ENCODE data around the gene FBXL17. TPM values are rescaled to one million over a fixed set of nuclear protein-coding genes. Genes with fewer than 3 reads are reported as not detected.

Gene FBXL17
- total and polyA plus RNA-seq, 12 donors = 5.9 to 47.4 (median 41.1) TPM

- H3K4me3 ChIP-seq = no peak overlapping the region
- H3K9me3 ChIP-seq = no peaks in the 10 kb centered on the region
- TF ChIP-seq, protein P1, sequence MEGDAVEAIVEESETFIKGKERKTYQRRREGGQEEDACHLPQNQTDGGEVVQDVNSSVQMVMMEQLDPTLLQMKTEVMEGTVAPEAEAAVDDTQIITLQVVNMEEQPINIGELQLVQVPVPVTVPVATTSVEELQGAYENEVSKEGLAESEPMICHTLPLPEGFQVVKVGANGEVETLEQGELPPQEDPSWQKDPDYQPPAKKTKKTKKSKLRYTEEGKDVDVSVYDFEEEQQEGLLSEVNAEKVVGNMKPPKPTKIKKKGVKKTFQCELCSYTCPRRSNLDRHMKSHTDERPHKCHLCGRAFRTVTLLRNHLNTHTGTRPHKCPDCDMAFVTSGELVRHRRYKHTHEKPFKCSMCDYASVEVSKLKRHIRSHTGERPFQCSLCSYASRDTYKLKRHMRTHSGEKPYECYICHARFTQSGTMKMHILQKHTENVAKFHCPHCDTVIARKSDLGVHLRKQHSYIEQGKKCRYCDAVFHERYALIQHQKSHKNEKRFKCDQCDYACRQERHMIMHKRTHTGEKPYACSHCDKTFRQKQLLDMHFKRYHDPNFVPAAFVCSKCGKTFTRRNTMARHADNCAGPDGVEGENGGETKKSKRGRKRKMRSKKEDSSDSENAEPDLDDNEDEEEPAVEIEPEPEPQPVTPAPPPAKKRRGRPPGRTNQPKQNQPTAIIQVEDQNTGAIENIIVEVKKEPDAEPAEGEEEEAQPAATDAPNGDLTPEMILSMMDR (IDR thresholded peaks at IDR 0.05) = no peak
- intact Hi-C loops (cut with DNase I) = no loop called here
- ATAC-seq (no peak), DNase-seq (no peak)
- no peak overlapping the region for H3K27ac ChIP-seq
- peaks cover 0 to 18% (median 0%) of the 10 kb centered on the region in 9 donors for H3K36me3 ChIP-seq
- no peaks in the 10 kb centered on the region for H3K27me3 ChIP-seq
- WGBS, 2 donors = 90% methylated on average over 7 of the region's 7 CpGs
- no peaks in the 10 kb centered on the region for H3K4me1 ChIP-seq
Measured at GRCh38 chr5:107876261-107876660, 505.6 kb downstream of the FBXL17 start.

DNA sequence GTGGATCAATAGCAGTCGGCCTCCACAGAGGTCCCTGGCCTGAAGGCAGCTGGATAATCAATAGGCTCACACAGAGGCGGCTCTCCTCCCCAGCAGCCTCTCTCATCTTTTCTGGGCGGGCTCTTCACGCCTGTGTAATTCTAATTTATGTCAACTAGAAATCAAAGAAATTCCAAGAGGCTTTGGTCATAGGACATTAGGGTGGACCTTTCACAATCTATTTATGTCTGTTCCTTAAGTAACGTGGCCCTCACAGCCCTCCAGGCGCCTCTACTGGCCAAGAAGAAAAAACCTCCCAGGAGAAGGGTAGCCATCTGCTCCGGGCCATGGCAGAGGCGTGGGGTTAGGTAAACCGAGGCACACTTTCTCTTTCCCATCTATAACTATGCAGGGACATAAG, 506.1 kb downstream of the FBXL17 start:
- no peak for DNase-seq
- Histone ChIP-seq H3K36me3 (peaks cover 0 to 13% (median 0%) of the 10 kb centered on the region in 9 donors), H3K27me3 (no peaks in the 10 kb centered on the region), H3K4me1 (no peaks in the 10 kb centered on the region), H3K27ac (no peak overlapping the region), H3K4me3 (no peak overlapping the region), H3K9me3 (no peaks in the 10 kb centered on the region)
- intact Hi-C loops (cut with DNase I) = no loop called here
- ATAC-seq = no peak
- TF ChIP-seq, protein P1 (IDR thresholded peaks at IDR 0.05) = no peak
- WGBS, 2 donors = 94% methylated on average over 9 of the region's 9 CpGs

DNA sequence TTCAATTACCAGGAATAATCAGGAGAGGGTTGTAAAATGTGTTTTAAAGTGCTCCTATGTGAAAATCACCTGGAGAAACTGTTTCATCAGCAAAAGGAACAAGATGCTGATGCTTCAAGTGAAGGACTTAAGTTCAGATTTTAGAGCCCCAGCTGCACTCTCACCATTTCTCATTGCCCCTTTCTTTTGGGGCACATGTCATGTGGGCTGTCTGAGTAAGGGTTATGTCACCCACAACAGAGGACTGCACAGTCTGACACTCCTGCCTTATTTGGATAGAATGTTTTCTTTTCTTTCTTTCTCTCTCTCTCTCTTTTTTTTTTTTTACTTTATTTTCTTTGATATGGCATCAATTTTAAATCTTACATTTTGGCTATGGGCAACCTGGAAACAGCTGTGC, 507.1 kb downstream of the FBXL17 start:
- no peaks in the 10 kb centered on the region for H3K27me3 ChIP-seq
- H3K4me1 ChIP-seq = no peaks in the 10 kb centered on the region
- no peak for DNase-seq
- no peak overlapping the region for H3K4me3 ChIP-seq
- no peaks in the 10 kb centered on the region for H3K9me3 ChIP-seq
- ATAC-seq = no peak
- intact Hi-C loops (cut with DNase I) = no loop called here
- no peak overlapping the region for H3K27ac ChIP-seq
- peaks cover 0 to 3% (median 0%) of the 10 kb centered on the region in 9 donors for H3K36me3 ChIP-seq
- TF ChIP-seq, protein P1 (IDR thresholded peaks at IDR 0.05) = no peak

DNA sequence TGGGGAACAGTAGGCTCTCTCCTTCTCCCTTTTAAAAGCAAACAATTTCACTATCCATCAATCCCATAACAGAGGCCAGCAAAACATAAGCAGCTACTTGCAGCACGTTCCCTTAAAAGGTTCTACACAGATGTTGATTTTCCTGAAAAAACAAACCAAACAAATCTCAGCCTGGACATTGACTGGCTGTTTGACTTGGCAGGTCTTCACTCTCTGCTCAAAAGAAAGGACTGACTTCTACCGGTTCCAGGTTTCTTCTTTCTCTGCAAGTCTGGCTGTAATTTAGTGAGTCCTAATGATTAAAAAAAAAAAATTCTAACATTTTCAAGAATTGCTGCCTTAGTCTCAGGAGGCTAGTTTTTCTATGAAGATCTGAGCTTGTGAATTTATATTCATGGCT, 508.0 kb downstream of the FBXL17 start:
- no peak overlapping the region for H3K4me3 ChIP-seq
- intact Hi-C loops (cut with DNase I) = no loop called here
- no peaks in the 10 kb centered on the region for H3K27me3 ChIP-seq
- ATAC-seq (no peak), DNase-seq (no peak)
- TF ChIP-seq, protein P1 (IDR thresholded peaks at IDR 0.05) = no peak
- no peaks in the 10 kb centered on the region for H3K4me1 ChIP-seq
- no peaks in the 10 kb centered on the region for H3K36me3 ChIP-seq
- 62 to 75% methylated on average over 2 of the region's 2 CpGs for WGBS, 2 donors
- H3K27ac ChIP-seq = no peak overlapping the region
- no peaks in the 10 kb centered on the region for H3K9me3 ChIP-seq

DNA sequence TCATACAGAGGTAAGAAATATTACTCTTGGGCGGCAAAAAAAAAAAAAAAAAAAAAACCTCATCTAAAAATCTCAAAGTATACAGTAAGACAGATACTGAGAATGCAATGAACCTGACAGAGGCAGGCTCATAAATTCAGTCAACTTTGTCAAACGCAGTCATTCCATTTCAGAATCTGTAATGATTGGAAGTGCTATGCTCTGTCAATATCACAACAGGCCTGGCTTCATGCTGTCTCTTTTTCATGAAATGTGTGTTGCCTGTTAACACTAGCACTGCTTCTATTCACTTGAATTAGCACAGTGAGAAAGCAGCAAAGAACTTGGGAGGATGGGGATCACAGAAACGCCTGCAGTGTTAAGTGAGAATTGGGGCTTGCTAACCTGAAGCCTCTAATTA, 510.9 kb downstream of the FBXL17 start:
- no peaks in the 10 kb centered on the region for H3K36me3 ChIP-seq
- TF ChIP-seq, protein P1 (IDR thresholded peaks at IDR 0.05) = no peak
- H3K4me3 ChIP-seq = no peak overlapping the region
- no peak overlapping the region for H3K27ac ChIP-seq
- no peaks in the 10 kb centered on the region for H3K27me3 ChIP-seq
- H3K9me3 ChIP-seq = no peaks in the 10 kb centered on the region
- intact Hi-C loops (cut with DNase I) = no loop called here
- no peaks in the 10 kb centered on the region for H3K4me1 ChIP-seq
- DNase-seq (no peak), ATAC-seq (no peak)
- WGBS, 2 donors = 85 to 98% methylated on average over 3 of the region's 3 CpGs

Measured in heart right ventricle (tissue), 16 donors.